Neutrophil (primary cell): Measurements from ENCODE around the gene KCNIP2.

Source experiments
- H3K27ac ChIP-seq: fragments of 200-600 bp; sonication (generic); 2 replicates; pipeline ENCODE4 v1.5.1; 2016; ENCODE audit warnings: mild to moderate bottlenecking, moderate library complexity
- H3K27me3 ChIP-seq: fragments of 200-600 bp; sonication (generic); 2 replicates; pipeline ENCODE4 v1.6.0; 2016; ENCODE audit warnings: mild to moderate bottlenecking
- H3K36me3 ChIP-seq: fragments of 200-600 bp; sonication (generic); 2 replicates; pipeline ENCODE4 v1.5.1; 2017
- H3K4me1 ChIP-seq, 2 experiments: fragments of 200-600 bp in 1 of 2; sonication (generic) in 1 of 2; 1 replicate in 1 of 2; 2 replicates in 1 of 2; pipeline versions ENCODE4 v1.5.1 to v1.6.1; 2013 to 2016; ENCODE audit warnings: low read depth in 1 of 2, low read length in 1 of 2, mild to moderate bottlenecking in 1 of 2, moderate library complexity in 1 of 2; ENCODE audit not compliant: control insufficient read depth in 1 of 2, insufficient read depth in 1 of 2
- H3K4me3 ChIP-seq, 2 experiments: fragments of 200-600 bp in 1 of 2; sonication (generic) in 1 of 2; 1 replicate in 1 of 2; 2 replicates in 1 of 2; pipeline ENCODE4 v1.5.1; 2013 to 2016; ENCODE audit warnings: low read depth in 1 of 2, low read length in 1 of 2, mild to moderate bottlenecking in 1 of 2, moderate library complexity in 1 of 2
- H3K9me3 ChIP-seq: fragments of 200-600 bp; sonication (generic); 2 replicates; pipeline ENCODE4 v1.5.1; 2016
- CTCF ChIP-seq: fragments of 200-600 bp; sonication (generic); IDR thresholded peaks from 2 replicates; pipeline ENCODE4 v1.5.1; 2016; ENCODE audit warnings: antibody characterized with exemption

KCNIP2 gene

DNA sequence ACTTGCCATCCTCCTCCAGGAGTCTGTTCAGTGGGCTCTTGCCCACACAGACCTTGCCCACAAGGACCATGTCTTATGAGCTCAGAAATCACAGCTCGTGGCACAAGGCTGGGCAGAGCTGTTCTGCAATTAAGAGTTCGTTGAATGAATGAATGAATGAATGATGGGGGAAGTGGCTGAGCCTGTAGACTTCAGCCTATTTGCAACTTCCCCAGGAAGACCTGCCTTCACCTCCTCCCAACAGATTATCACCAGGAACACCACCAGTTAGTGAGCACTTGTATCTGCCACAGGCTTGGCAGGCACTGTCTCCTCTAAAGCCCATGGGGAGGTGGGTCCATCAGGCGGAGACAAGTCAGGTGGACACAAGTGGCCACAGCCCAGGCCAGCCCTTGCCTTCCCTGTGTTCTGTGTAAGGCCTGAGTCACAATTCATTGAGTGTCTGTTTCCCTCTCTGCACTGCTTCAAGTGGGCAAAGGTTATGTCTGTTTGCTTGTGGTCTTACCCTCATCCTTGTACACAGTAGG is 65.9 kb downstream of the KCNIP2 start:
- Histone ChIP-seq H3K27ac (no peak overlapping the region), H3K36me3 (peaks cover 11% of the 10 kb centered on the region), H3K4me1 (peaks cover 21 to 23% of the 10 kb centered on the region in 2 experiments), H3K9me3 (no peaks in the 10 kb centered on the region), H3K4me3 (no peak overlapping the region), H3K27me3 (peaks cover 84% of the 10 kb centered on the region)
- no peak for TF ChIP-seq CTCF

DNA sequence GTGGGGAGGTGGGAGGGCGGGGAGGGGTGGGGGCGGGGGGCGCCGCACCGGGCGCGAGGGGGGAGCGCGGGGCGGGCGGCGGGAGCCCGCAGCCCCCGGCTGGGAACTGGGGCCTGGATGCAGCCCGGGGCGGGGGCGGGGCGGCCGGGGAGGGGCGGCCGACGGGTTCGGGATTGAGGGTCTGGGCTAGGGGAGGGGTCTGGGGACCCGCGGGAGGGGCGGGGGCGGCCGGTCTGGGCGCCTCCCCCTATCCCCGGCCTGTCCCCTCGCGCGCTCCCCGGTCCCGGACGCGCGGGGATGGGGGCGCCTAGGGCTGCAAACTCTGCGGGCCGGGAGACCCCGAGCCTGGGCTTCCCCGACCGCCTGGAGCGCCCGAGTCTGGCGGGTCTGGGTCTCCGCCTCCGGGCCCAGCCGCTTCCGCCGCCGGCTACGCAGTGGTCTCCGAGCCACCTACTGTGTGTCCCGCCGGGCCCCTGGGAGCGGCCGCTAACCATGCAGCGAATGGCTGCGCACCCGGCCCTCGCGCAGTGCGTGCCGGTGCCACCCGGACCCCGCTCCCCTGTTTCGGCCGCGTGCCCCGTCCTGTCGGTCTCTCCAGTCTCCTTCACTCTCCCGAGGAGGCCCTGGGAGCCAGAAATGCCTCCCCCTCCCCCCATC is 67.3 kb downstream of the KCNIP2 start:
- Histone ChIP-seq H3K4me1 (peaks cover 19% of the 10 kb centered on the region in 2 experiments), H3K27ac (no peak overlapping the region), H3K4me3 (no peak overlapping the region), H3K36me3 (peaks cover 3% of the 10 kb centered on the region), H3K27me3 (peaks cover 96% of the 10 kb centered on the region), H3K9me3 (no peaks in the 10 kb centered on the region)
- TF ChIP-seq CTCF = no peak
